Hepatocyte (in vitro differentiated cells): ENCODE measurements around the gene ANKRD36B. TPM values are rescaled to one million over a fixed set of nuclear protein-coding genes. Genes with fewer than 3 reads are reported as not detected.

Source experiments
- polyA plus RNA-seq: library from polyadenylated mRNA; unstranded; fragments of >200 nt; fragmentation: Nextera tagmentation; extraction: Ambion mirVana; gene quantifications from 2 replicates; pipeline ENCODE4 v1.2.1, GENCODE V29; 2016
- total RNA-seq: library from RNA; depleted of rRNA; stranded (reverse); fragments of >200 nt; gene quantifications from 2 replicates; pipeline ENCODE4 v1.2.3, GENCODE V29; 2014

The ANKRD36B gene
- total and polyA plus RNA-seq, 2 experiments from 2014 or later = 29.2 to 66.8 TPM

Other genes starting within 250 kb of the ANKRD36B start
- gene COX5B, start 56.2 kb upstream of the ANKRD36B start, total RNA-seq = 210 and 250 TPM in 2 replicates
- gene COX5B, start 56.2 kb upstream of the ANKRD36B start, polyA plus RNA-seq = 475 and 495 TPM in 2 replicates
- 56.3 and 57.9 TPM in 2 replicates for gene ACTR1B, start 74.2 kb upstream of the ANKRD36B start, total RNA-seq
- 15.2 and 18.1 TPM in 2 replicates for gene ACTR1B, start 74.2 kb upstream of the ANKRD36B start, polyA plus RNA-seq
- gene C2orf92, start 79.8 kb upstream of the ANKRD36B start, total RNA-seq = 2.1 and 5.5 TPM in 2 replicates
- 4.5 and 7.2 TPM in 2 replicates for gene C2orf92, start 79.8 kb upstream of the ANKRD36B start, polyA plus RNA-seq
- gene ZAP70, start 123.7 kb upstream of the ANKRD36B start, total RNA-seq = 0.80 and 1.4 TPM in 2 replicates
- 1.5 and 1.6 TPM in 2 replicates for gene ZAP70, start 123.7 kb upstream of the ANKRD36B start, polyA plus RNA-seq